Hippocampal formation (tissue), 2 donors: ENCODE measurements around the gene AGMO.

Experiments used
- DNase-seq, 2 donors: peaks; one replicate each; lab custom pipeline; 2025; lab: John Stamatoyannopoulos, UW

The AGMO gene

GRCh38 chr7:15219758-15220157 lies 342.1 kb downstream of the AGMO start:
- no peak for DNase-seq

- no peak for DNase-seq
Measured at GRCh38 chr7:15218261-15218660, 343.6 kb downstream of the AGMO start.

GRCh38 chr7:15215616-15216015 lies 346.2 kb downstream of the AGMO start:
- DNase-seq: no peak

- DNase-seq: no peak
Measured at GRCh38 chr7:15214976-15215375, 346.8 kb downstream of the AGMO start.

- no peak for DNase-seq
Measured at GRCh38 chr7:15213093-15213492, 348.7 kb downstream of the AGMO start.

GRCh38 chr7:15209429-15209828 lies 352.4 kb downstream of the AGMO start:
- DNase-seq: no peak

GRCh38 chr7:15204421-15204820 lies 357.4 kb downstream of the AGMO start:
- DNase-seq: no peak

- DNase-seq: peak in 1 of 2 donors; percentile 8
Measured at GRCh38 chr7:15199482-15199881, 362.3 kb downstream of the AGMO start.

GRCh38 chr7:15197042-15197977 lies 364.5 kb downstream of the AGMO start:
- DNase-seq: no peak

- DNase-seq: no peak
Measured at GRCh38 chr7:15178065-15178464, 383.8 kb downstream of the AGMO start.

GRCh38 chr7:15176089-15176488 lies 385.7 kb downstream of the AGMO start:
- no peak for DNase-seq

GRCh38 chr7:15175152-15175551 lies 386.7 kb downstream of the AGMO start:
- peak in 1 of 2 donors; percentile 8 for DNase-seq

- no peak for DNase-seq
Measured at GRCh38 chr7:15174485-15174884, 387.3 kb downstream of the AGMO start.

- no peak for DNase-seq
Measured at GRCh38 chr7:15168489-15168888, 393.3 kb downstream of the AGMO start.

GRCh38 chr7:15167912-15168311 lies 393.9 kb downstream of the AGMO start:
- no peak for DNase-seq

- DNase-seq: no peak
Measured at GRCh38 chr7:15166620-15167019, 395.2 kb downstream of the AGMO start.

GRCh38 chr7:15159261-15159660 lies 402.6 kb downstream of the AGMO start:
- DNase-seq: no peak

- DNase-seq: no peak
Measured at GRCh38 chr7:15158141-15158810, 403.5 kb downstream of the AGMO start.
